Urinary bladder (tissue), 4 donors: Measurements from ENCODE around the gene PRAMEF14. TPM values are rescaled to one million over a fixed set of nuclear protein-coding genes. Genes with fewer than 3 reads are reported as not detected.
"Not testable (repeated sequence)": the region's sequence is repeated elsewhere in the genome, so short reads cannot be mapped to it uniquely, and the experiment has no call there.

Experiments used
- DNase-seq: peaks from one replicate; pipeline ENCODE4 v3.0.0-alpha.2; 2015; ENCODE audit errors: extremely low spot score
- H3K27ac ChIP-seq: one replicate; pipeline ENCODE4 v1.5.1; 2013; ENCODE audit warnings: low read depth, mild to moderate bottlenecking, moderate library complexity
- H3K36me3 ChIP-seq: one replicate; pipeline ENCODE4 v1.6.1; 2013; ENCODE audit warnings: mild to moderate bottlenecking, moderate library complexity; ENCODE audit not compliant: insufficient read depth
- H3K4me1 ChIP-seq: one replicate; pipeline ENCODE4 v1.6.1; 2013; ENCODE audit warnings: mild to moderate bottlenecking, moderate library complexity; ENCODE audit not compliant: insufficient read depth
- H3K4me3 ChIP-seq: one replicate; pipeline ENCODE4 v1.5.1; 2013; ENCODE audit warnings: low read depth, low read length
- WGBS: extraction: QIAGEN DNeasy Blood & Tissue Kit; methylation state at CpG from one replicate; pipeline ENCODE4 v1.1.7; 2013; 5-methylcytosine and 5-hydroxymethylcytosine counted together
- polyA plus RNA-seq: library from polyadenylated mRNA; stranded (reverse); fragments of 200-250 nt; gene quantifications from one replicate; pipeline ENCODE4 v1.2.3, GENCODE V29; 2013
- total RNA-seq: library from RNA; depleted of rRNA; stranded (reverse); fragments of >200 nt; gene quantifications from one replicate; pipeline ENCODE4 v1.2.3, GENCODE V29; 2014
- donor health status: healthy with polysubstance abuse.
- donor health status: healthy.

Gene PRAMEF14
- total RNA-seq (not detected), polyA plus RNA-seq (not detected)

- H3K27ac ChIP-seq, H3K4me1 ChIP-seq, H3K36me3 ChIP-seq, H3K4me3 ChIP-seq, DNase-seq: not testable (repeated sequence)
- 60% methylated on average over 7 of the region's 7 CpGs for WGBS
These were observed at the start of gene PRAMEF14 for GRCh38 chr1:13347034-13347433. Gene PRAMEF14 (minus strand): TSS chr1:13347134. CDS start chr1:13345314, 1,820 bp downstream.

- not testable (repeated sequence) for H3K4me1 ChIP-seq, H3K4me3 ChIP-seq, DNase-seq, H3K36me3 ChIP-seq, H3K27ac ChIP-seq
- 93% methylated on average over 22 of the region's 22 CpGs for WGBS
These were observed 48.4 kb upstream of the PRAMEF14 start for GRCh38 chr1:13395311-13395710.

- DNase-seq, H3K36me3 ChIP-seq, H3K27ac ChIP-seq, H3K4me1 ChIP-seq, H3K4me3 ChIP-seq: not testable (repeated sequence)
- WGBS: 93% methylated on average over 32 of the region's 32 CpGs
These were observed 47.8 kb upstream of the PRAMEF14 start for GRCh38 chr1:13394761-13395160.

GRCh38 chr1:13393004-13393403 is 46.1 kb upstream of the PRAMEF14 start:
- H3K36me3 ChIP-seq, H3K27ac ChIP-seq, DNase-seq, H3K4me3 ChIP-seq, H3K4me1 ChIP-seq: not testable (repeated sequence)
- 75% methylated on average over 7 of the region's 7 CpGs for WGBS

GRCh38 chr1:13389332-13389731 is 42.4 kb upstream of the PRAMEF14 start, which contains the start of gene PRAMEF17:
Gene PRAMEF17 (plus strand): TSS chr1:13389632. CDS start chr1:13389658, 26 bp downstream.
- DNase-seq, H3K36me3 ChIP-seq, H3K4me3 ChIP-seq, H3K4me1 ChIP-seq, H3K27ac ChIP-seq: not testable (repeated sequence)

GRCh38 chr1:13380380-13380779 is 33.4 kb upstream of the PRAMEF14 start:
- 83% methylated on average over 3 of the region's 3 CpGs for WGBS
- not testable (repeated sequence) for H3K4me1 ChIP-seq, H3K36me3 ChIP-seq, H3K4me3 ChIP-seq, DNase-seq, H3K27ac ChIP-seq

- not testable (repeated sequence) for H3K4me3 ChIP-seq, H3K4me1 ChIP-seq, H3K36me3 ChIP-seq, H3K27ac ChIP-seq, DNase-seq
- WGBS: 85% methylated on average over 3 of the region's 3 CpGs
These were observed 32.0 kb upstream of the PRAMEF14 start for GRCh38 chr1:13378983-13379382.

- WGBS: 75% methylated on average over 3 of the region's 4 CpGs
- DNase-seq, H3K27ac ChIP-seq, H3K4me1 ChIP-seq, H3K36me3 ChIP-seq, H3K4me3 ChIP-seq: not testable (repeated sequence)
These were observed 21.6 kb upstream of the PRAMEF14 start for GRCh38 chr1:13368544-13368943.

- H3K4me3 ChIP-seq, H3K4me1 ChIP-seq, H3K36me3 ChIP-seq, H3K27ac ChIP-seq, DNase-seq: not testable (repeated sequence)
- 91% methylated on average over 3 of the region's 3 CpGs for WGBS
These were observed 19.6 kb upstream of the PRAMEF14 start for GRCh38 chr1:13366536-13366935.

- DNase-seq: not testable (repeated sequence)
- 82% methylated on average over 2 of the region's 4 CpGs for whole genome bisulfite sequencing
These were observed 18.0 kb upstream of the PRAMEF14 start for GRCh38 chr1:13364928-13365327.

GRCh38 chr1:13362364-13362763 is 15.4 kb upstream of the PRAMEF14 start:
- DNase-seq, H3K4me3 ChIP-seq, H3K4me1 ChIP-seq, H3K36me3 ChIP-seq, H3K27ac ChIP-seq: not testable (repeated sequence)
- WGBS: 100% methylated on average over 1 of the region's 7 CpGs

More at GRCh38 chr1:13364928-13365327, 18.0 kb upstream of the PRAMEF14 start:
- not testable (repeated sequence) for H3K27ac ChIP-seq, H3K4me3 ChIP-seq, H3K36me3 ChIP-seq, H3K4me1 ChIP-seq

GRCh38 chr1:13356774-13357173 is 9.8 kb upstream of the PRAMEF14 start:
- peak; percentile 5 for DNase-seq
- not testable (repeated sequence) for H3K4me1 ChIP-seq, H3K36me3 ChIP-seq, H3K27ac ChIP-seq, H3K4me3 ChIP-seq
- WGBS: 3% methylated on average over 5 of the region's 5 CpGs

GRCh38 chr1:13354475-13354874 is 7.5 kb upstream of the PRAMEF14 start:
- not testable (repeated sequence) for DNase-seq, H3K36me3 ChIP-seq, H3K4me1 ChIP-seq, H3K4me3 ChIP-seq, H3K27ac ChIP-seq
- 19% methylated on average over 2 of the region's 9 CpGs for WGBS

GRCh38 chr1:13353476-13353875 is 6.5 kb upstream of the PRAMEF14 start:
- H3K4me1 ChIP-seq: not testable (repeated sequence)
- WGBS: 90% methylated on average over 8 of the region's 8 CpGs

GRCh38 chr1:13342496-13342895 is 4.4 kb downstream of the PRAMEF14 start:
- not testable (repeated sequence) for H3K4me3 ChIP-seq, H3K27ac ChIP-seq, DNase-seq, H3K36me3 ChIP-seq, H3K4me1 ChIP-seq
- WGBS: 83% methylated on average over 8 of the region's 8 CpGs

More at GRCh38 chr1:13353476-13353875, 6.5 kb upstream of the PRAMEF14 start:
- DNase-seq, H3K4me3 ChIP-seq, H3K27ac ChIP-seq, H3K36me3 ChIP-seq: not testable (repeated sequence)
